ENCODE results near the gene LRWD1. TPM values are rescaled to one million over a fixed set of nuclear protein-coding genes. Genes with fewer than 3 reads are reported as not detected.

LRWD1 gene
- total RNA-seq, 2 experiments from 2014 or later: 39.1 to 68.2 TPM

- intact Hi-C loops (cut with micrococcal nuclease; ENCODE audit: unreplicated experiment): loop anchor here (1.0 to 5.0 kb wide), 3 partner anchors 8 to 576 kb away; partner anchors contain the start of gene PRKRIP1
- DNase-seq (ENCODE audit: low spot score): peak; percentile 89
- TF ChIP-seq EZH2phosphoT487 (IDR thresholded peaks at IDR 0.05; ENCODE audit: borderline replicate concordance, low read depth, low read length): no peak
- TF ChIP-seq CTCF (conservative IDR thresholded peaks at IDR 0.05; ENCODE audit: low read length): 0 out of 2 replicates have a peak, but pooled peaks have one; percentile 28
- peaks cover 51% of the 10 kb centered on the region for H3K79me2 ChIP-seq (ENCODE audit: insufficient read depth, low read depth, low read length)
- H3K4me3 ChIP-seq (ENCODE audit: low read depth, low read length, poor library complexity, severe bottlenecking): peak within 1 kb of the TSS; percentile 80
- H3K4me1 ChIP-seq (ENCODE audit: insufficient read depth, low read length, poor library complexity, severe bottlenecking): peaks cover 68% of the 10 kb centered on the region
- no peaks in the 10 kb centered on the region for H3K9me2 ChIP-seq (ENCODE audit: insufficient read depth, low read length)
- peaks cover 44% of the 10 kb centered on the region for H3K36me3 ChIP-seq (ENCODE audit: insufficient read depth, low read length)
- H3K4me2 ChIP-seq (ENCODE audit: low read length): peak within 1 kb of the TSS; percentile 99
- ChIA-PET CTCF (ENCODE audit: unreplicated experiment) (interaction anchor here (0.9 kb wide), 1 partner anchor 17 kb away, joined by 3 read pairs; no protein-coding TSS in a partner anchor), POLR2A (interaction anchor here (0.7 to 6.2 kb wide), 5 partner anchors 8 to 32 kb away, joined by 3 to 66 read pairs (median 6); no protein-coding TSS in a partner anchor)
- H3K27ac ChIP-seq (ENCODE audit: low read depth, low read length, poor library complexity, severe bottlenecking): peak within 1 kb of the TSS; percentile 94
- H2AFZ ChIP-seq (ENCODE audit: low read length): no peak within 1 kb of the TSS; the same call in 1 of the 2 replicates
- no peaks in the 10 kb centered on the region for H3K9me3 ChIP-seq (ENCODE audit: low read length)
- no TSS peak for BruUV-seq (replicated peaks)
- H4K20me1 ChIP-seq (ENCODE audit: insufficient read depth, low read length): no peaks in the 10 kb centered on the region
Observed at GRCh38 chr7:102433219-102434038, 31.4 kb upstream of the LRWD1 start, which contains the start of gene ORAI2. ORAI2 (plus strand) TSS chr7:102433575; CDS start chr7:102438957, 5,382 bp downstream.

GRCh38 chr7:102434039-102434486 lies 30.7 kb upstream of the LRWD1 start:
- Histone ChIP-seq H3K4me1 (ENCODE audit: insufficient read depth, low read length, poor library complexity, severe bottlenecking) (peaks cover 69% of the 10 kb centered on the region), H4K20me1 (ENCODE audit: insufficient read depth, low read length) (no peaks in the 10 kb centered on the region), H3K9me3 (ENCODE audit: low read length) (no peaks in the 10 kb centered on the region), H3K9me2 (ENCODE audit: insufficient read depth, low read length) (no peaks in the 10 kb centered on the region), H3K4me2 (ENCODE audit: low read length) (peak overlapping the region; percentile 99), H3K36me3 (ENCODE audit: insufficient read depth, low read length) (peaks cover 47% of the 10 kb centered on the region), H3K4me3 (ENCODE audit: low read depth, low read length, poor library complexity, severe bottlenecking) (peak overlapping the region; percentile 80), H3K27ac (ENCODE audit: low read depth, low read length, poor library complexity, severe bottlenecking) (peak overlapping the region; percentile 94), H3K79me2 (ENCODE audit: insufficient read depth, low read depth, low read length) (peaks cover 56% of the 10 kb centered on the region), H2AFZ (ENCODE audit: low read length) (no peak overlapping the region)
- no peak; the same call in 1 of the 2 replicates for TF ChIP-seq CTCF (conservative IDR thresholded peaks at IDR 0.05; ENCODE audit: low read length)
- no peak for TF ChIP-seq EZH2phosphoT487 (IDR thresholded peaks at IDR 0.05; ENCODE audit: borderline replicate concordance, low read depth, low read length)
- POLR2A ChIA-PET: interaction anchor here (0.7 to 6.2 kb wide), 5 partner anchors 8 to 18 kb away, joined by 3 to 66 read pairs (median 5); no protein-coding TSS in a partner anchor
- CTCF ChIA-PET (ENCODE audit: unreplicated experiment): interaction anchor here (0.9 to 1.6 kb wide), 3 partner anchors 16 to 21 kb away, joined by 3 to 6 read pairs (median 3); no protein-coding TSS in a partner anchor
- DNase-seq (ENCODE audit: low spot score): peak; percentile 70
- intact Hi-C loops (cut with micrococcal nuclease; ENCODE audit: unreplicated experiment): loop anchor here (2.0 to 5.0 kb wide), 2 partner anchors 37 to 577 kb away; partner anchors contain the start of gene PRKRIP1
- TSS peak; percentile 59 for BruUV-seq (replicated peaks)
